Stimulated activated CD4-positive, alpha-beta T cell treated with anti-CD3 and anti-CD28 coated beads, Interleukin-15, amount 100 ng/mL, for 1 hour (primary cell): ENCODE results near the gene WFIKKN1.

Source experiments
- DNase-seq, 2 donors: peaks; one replicate each; pipeline ENCODE4 v3.0.0-alpha.2; 2020; ENCODE audit warnings: low read depth in 1 of 2, low spot score in 1 of 2

WFIKKN1 gene

DNA sequence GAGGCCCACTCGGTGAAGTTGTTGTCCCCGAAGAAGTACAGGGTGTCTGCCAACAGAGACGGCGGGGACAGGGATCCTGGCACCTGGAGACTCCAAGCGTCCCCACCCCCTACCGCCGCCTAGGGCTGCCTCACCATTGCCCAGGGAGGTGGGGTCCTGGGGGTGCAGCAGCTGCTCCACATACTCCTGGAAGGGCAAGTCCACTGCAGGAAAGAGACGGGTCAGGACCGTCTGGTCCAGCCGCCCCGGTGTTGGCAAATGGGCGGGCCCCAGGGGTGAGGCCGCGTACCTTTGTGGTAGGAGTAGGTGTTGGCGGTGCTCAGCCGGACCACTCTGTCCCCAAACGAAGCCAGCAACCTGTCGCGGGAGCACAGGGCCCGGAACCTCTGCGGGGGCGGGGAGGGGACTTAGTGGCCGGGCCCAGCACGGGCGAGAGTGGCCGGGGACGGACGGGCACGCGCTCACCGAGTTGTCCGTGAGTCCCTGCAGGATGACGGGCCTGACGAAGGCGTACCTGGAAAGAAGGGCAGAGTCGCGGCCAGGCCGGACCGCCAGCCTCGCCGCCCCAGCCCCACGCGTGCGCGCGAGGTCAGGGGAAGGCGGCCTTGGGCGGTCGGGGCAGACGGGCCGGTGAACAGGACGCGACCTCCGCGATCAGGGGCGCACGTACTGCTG, 52.7 kb downstream of the WFIKKN1 start:
- DNase-seq = no peak
